ENCODE results near the gene FOXP1. TPM values are rescaled to one million over a fixed set of nuclear protein-coding genes. Genes with fewer than 3 reads are reported as not detected.
"Not testable (repeated sequence)": the region's sequence is repeated elsewhere in the genome, so short reads cannot be mapped to it uniquely, and the experiment has no call there.

Gene FOXP1
- total and polyA plus RNA-seq, 4 donors = 15.2 to 263 (median 110) TPM

DNA sequence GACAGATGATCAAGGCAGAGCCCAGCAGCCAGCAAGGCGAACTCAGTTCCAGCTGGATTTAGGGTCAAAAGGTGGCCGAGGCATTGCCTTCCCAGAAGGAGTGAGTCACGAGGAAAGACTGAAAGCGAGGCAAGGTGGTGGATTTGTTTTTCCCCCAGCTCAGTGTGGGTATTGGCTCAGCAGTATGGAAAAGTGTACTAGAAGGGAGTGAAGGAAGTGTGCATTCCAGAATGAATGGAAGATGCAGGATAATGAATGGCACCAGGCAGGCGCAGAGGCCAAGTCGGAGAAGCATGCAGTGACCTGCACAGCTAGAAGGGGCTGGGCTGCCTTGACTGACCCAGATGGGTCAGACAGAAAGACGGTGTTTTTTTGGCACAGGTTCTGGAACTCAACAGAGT, 46.3 kb downstream of the FOXP1 start:
- ATAC-seq (ENCODE audit: low FRiP score) (peak; percentile 87), DNase-seq (peak; percentile 87 to 90)
- no peak overlapping the region for H3K4me3 ChIP-seq (ENCODE audit: low read length in 2 of 2)
- WGBS, 2 donors = 2 to 9% methylated on average over 7 of the region's 7 CpGs
- H3K4me1 ChIP-seq (ENCODE audit: control insufficient read depth in 1 of 2, insufficient read depth in 2 of 2, low read length in 2 of 2) = peaks cover 7 to 14% of the 10 kb centered on the region in 2 donors
- H3K27me3 ChIP-seq (ENCODE audit: control insufficient read depth in 1 of 2, insufficient read depth in 2 of 2, low read length in 1 of 2) = no peaks in the 10 kb centered on the region
- no peaks in the 10 kb centered on the region for H3K9me3 ChIP-seq (ENCODE audit: control insufficient read depth, low read length)
- intact Hi-C loops (cut with DNase I) = loop anchor here (1.0 to 5.0 kb wide), 4 partner anchors 26 to 46 kb away; partner anchors contain the start of gene FOXP1 (in 1 of the 2)
- H3K36me3 ChIP-seq (ENCODE audit: control insufficient read depth in 1 of 2, insufficient read depth in 2 of 2, low read length in 1 of 2) = no peaks in the 10 kb centered on the region
- H3K27ac ChIP-seq (ENCODE audit: low read depth in 1 of 2, low read length in 2 of 2) = peak overlapping the region; percentile 47 to 86

DNA sequence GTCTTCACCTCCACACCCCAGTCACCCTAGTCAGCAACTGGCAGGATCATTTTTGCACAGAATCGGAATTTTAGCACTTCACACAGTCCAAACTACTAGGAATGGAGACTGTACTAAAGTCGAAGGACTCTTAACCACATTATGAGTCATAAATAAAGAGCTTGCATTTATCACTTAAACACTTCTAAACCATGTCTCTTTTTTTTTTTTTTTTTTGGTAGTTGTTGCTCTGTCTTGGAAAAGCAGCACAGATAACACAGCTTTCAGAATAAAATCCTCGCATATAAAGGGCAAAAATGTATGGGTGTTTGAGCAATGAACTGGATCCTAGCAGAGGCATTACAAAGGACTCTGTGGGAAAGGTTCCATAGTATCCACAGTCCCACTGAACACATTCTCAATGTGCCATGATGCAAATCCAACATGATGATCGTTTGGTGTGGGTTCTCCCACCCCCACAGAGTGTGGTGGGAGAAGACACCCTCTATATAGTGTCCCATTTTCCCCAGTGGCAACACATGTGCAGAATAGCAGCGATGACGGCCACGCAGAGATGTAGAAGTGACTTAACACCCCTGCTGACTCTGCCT, 47.1 kb downstream of the FOXP1 start:
- WGBS, 2 donors = 69 to 70% methylated on average over 7 of the region's 7 CpGs
- intact Hi-C loops (cut with DNase I) = loop anchor here (5.0 kb wide), 2 partner anchors 34 to 39 kb away; no protein-coding TSS in a partner anchor
- ATAC-seq (ENCODE audit: low FRiP score) = peak; percentile 3
- H3K27ac ChIP-seq (ENCODE audit: low read depth in 1 of 2, low read length in 2 of 2) = peak overlapping the region; percentile 47 to 86
- no peaks in the 10 kb centered on the region for H3K9me3 ChIP-seq (ENCODE audit: control insufficient read depth, low read length)
- no peak overlapping the region for H3K4me3 ChIP-seq (ENCODE audit: low read length in 2 of 2)
- peaks cover 7 to 11% of the 10 kb centered on the region in 2 donors for H3K4me1 ChIP-seq (ENCODE audit: control insufficient read depth in 1 of 2, insufficient read depth in 2 of 2, low read length in 2 of 2)
- H3K36me3 ChIP-seq (ENCODE audit: control insufficient read depth in 1 of 2, insufficient read depth in 2 of 2, low read length in 1 of 2) = no peaks in the 10 kb centered on the region
- H3K27me3 ChIP-seq (ENCODE audit: control insufficient read depth in 1 of 2, insufficient read depth in 2 of 2, low read length in 1 of 2) = no peaks in the 10 kb centered on the region
- DNase-seq = no peak

DNA sequence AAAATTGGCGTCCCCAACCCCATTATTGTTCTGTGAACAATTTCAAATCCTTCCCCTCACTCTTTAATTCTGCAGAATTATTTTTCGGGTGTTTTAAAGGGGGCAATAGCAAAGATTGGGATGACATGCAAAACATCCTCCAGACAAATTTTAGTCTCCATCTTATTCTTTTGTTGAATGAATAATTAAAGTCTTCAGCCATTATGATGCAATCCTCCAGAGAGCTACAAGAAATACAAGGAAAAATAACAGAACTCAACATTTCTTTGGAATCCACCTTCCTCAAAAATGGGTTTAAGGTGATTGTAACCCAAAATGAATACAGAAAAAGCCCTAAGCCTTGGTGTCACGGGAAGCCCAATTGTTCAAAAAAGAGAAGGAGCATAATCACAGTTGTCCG, 49.9 kb downstream of the FOXP1 start:
- Histone ChIP-seq H3K4me3 (ENCODE audit: low read length in 2 of 2) (no peak overlapping the region), H3K27me3 (ENCODE audit: control insufficient read depth in 1 of 2, insufficient read depth in 2 of 2, low read length in 1 of 2) (no peaks in the 10 kb centered on the region), H3K27ac (ENCODE audit: low read depth in 1 of 2, low read length in 2 of 2) (no peak overlapping the region), H3K9me3 (ENCODE audit: control insufficient read depth, low read length) (no peaks in the 10 kb centered on the region), H3K36me3 (ENCODE audit: control insufficient read depth in 1 of 2, insufficient read depth in 2 of 2, low read length in 1 of 2) (no peaks in the 10 kb centered on the region), H3K4me1 (ENCODE audit: control insufficient read depth in 1 of 2, insufficient read depth in 2 of 2, low read length in 2 of 2) (peaks cover 5 to 8% of the 10 kb centered on the region in 2 donors)
- WGBS, 2 donors = 96 to 99% methylated on average over 4 of the region's 4 CpGs
- DNase-seq = no peak
- intact Hi-C loops (cut with DNase I) = no loop called here
- no peak for ATAC-seq (ENCODE audit: low FRiP score)

DNA sequence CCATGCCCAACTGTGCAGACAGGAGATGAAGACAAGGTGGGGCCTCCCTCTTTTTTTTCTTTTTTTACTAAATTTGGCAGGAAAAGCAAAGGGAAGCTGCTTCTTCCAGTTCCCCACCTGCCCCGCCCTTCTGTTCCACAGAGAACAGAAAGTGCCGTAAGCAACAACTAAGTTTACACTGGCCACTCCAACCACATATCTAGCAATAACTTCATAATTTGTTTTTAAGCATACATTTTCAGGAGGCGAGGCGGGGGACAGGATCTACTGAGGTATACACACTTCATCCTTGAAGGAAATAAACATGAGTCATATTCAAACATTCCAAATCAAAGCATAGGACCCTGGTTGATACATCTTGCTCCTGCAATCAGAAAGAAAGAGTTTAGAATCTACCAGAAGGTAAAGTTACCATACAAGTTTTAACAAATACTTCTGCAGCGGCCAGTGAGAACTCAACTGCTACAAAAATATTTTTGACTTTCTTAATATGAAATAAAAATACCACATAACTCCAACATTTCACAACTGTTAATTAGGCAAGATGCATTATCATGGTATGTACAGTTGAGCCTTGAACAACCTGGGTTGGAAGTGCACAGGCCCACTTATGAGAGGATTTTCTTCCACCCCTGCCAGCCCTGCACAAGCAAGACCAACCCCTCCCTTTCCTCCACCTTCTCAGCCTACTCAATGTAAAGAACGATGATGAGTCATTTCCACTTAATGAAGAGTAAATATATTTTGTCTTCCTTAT, 50.7 kb downstream of the FOXP1 start:
- no peak for ATAC-seq (ENCODE audit: low FRiP score)
- H3K9me3 ChIP-seq (ENCODE audit: control insufficient read depth, low read length) = no peaks in the 10 kb centered on the region
- 85 to 88% methylated on average over 6 of the region's 6 CpGs for WGBS, 2 donors
- peaks cover 5 to 8% of the 10 kb centered on the region in 2 donors for H3K4me1 ChIP-seq (ENCODE audit: control insufficient read depth in 1 of 2, insufficient read depth in 2 of 2, low read length in 2 of 2)
- H3K27ac ChIP-seq (ENCODE audit: low read depth in 1 of 2, low read length in 2 of 2) = no peak overlapping the region
- no peak overlapping the region for H3K4me3 ChIP-seq (ENCODE audit: low read length in 2 of 2)
- intact Hi-C loops (cut with DNase I) = no loop called here
- H3K36me3 ChIP-seq (ENCODE audit: control insufficient read depth in 1 of 2, insufficient read depth in 2 of 2, low read length in 1 of 2) = no peaks in the 10 kb centered on the region
- no peak for DNase-seq
- H3K27me3 ChIP-seq (ENCODE audit: control insufficient read depth in 1 of 2, insufficient read depth in 2 of 2, low read length in 1 of 2) = no peaks in the 10 kb centered on the region

DNA sequence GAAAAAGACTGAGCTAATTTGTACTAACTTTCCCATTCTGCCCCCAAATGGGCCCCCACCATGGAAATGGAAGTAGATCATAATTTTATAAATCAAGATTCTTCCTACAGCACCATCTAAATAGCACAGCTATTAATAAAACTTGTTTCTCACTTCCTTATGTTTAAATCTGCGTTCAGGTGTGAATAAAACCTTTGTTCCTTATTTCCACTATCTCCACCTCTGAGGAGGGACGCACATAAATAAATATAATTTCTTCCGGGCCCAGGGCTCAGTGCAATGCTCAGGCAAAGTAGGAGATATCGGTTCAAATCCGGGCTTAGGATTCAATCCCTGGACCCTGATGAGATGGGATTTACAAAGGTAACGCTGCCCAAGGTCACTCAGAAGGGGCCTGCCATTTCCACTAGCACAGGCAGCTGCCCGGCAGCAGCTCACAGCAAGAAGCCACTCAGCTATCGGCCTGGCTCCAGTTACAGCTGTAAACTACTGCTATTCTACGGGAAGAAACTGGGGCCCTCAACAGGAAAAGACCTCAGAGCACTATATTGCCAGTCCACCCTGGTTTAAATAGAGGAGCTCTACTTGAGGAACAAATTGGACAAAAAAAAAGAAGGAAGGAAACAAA, 52.5 kb downstream of the FOXP1 start:
- 92 to 93% methylated on average over 9 of the region's 9 CpGs for WGBS, 2 donors

DNA sequence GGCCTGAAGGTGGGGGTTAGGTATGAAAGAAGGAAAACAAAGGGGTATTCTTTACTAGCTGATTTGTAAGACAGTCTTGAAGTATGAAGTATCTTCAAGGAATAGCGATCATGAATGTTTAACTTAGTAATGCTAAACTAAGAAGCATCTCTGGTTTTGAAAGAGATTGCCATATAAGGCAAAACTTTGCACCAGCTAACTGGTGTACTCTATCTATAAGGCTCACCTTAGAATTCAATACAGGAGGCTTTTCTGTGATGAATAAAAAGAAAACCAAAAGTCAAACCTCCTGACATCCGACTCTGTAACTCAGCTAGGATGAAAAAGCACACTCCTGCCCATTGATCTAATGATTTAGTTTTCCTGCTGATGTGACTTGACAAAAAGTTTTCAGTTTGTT, 54.7 kb downstream of the FOXP1 start:
- no peak for ATAC-seq (ENCODE audit: low FRiP score)
- H3K9me3 ChIP-seq (ENCODE audit: control insufficient read depth, low read length) = no peaks in the 10 kb centered on the region
- WGBS, 2 donors = 64 to 68% methylated on average over 2 of the region's 2 CpGs
- H3K4me3 ChIP-seq (ENCODE audit: low read length in 2 of 2) = no peak overlapping the region
- H3K36me3 ChIP-seq (ENCODE audit: control insufficient read depth in 1 of 2, insufficient read depth in 2 of 2, low read length in 1 of 2) = no peaks in the 10 kb centered on the region
- intact Hi-C loops (cut with DNase I) = no loop called here
- no peak for DNase-seq
- no peak overlapping the region for H3K27ac ChIP-seq (ENCODE audit: low read depth in 1 of 2, low read length in 2 of 2)
- H3K27me3 ChIP-seq (ENCODE audit: control insufficient read depth in 1 of 2, insufficient read depth in 2 of 2, low read length in 1 of 2) = no peaks in the 10 kb centered on the region
- no peaks in the 10 kb centered on the region for H3K4me1 ChIP-seq (ENCODE audit: control insufficient read depth in 1 of 2, insufficient read depth in 2 of 2, low read length in 2 of 2)

More for the DNA sequence above, 52.5 kb downstream of the FOXP1 start:
- Histone ChIP-seq H3K27me3 (ENCODE audit: control insufficient read depth in 1 of 2, insufficient read depth in 2 of 2, low read length in 1 of 2) (no peaks in the 10 kb centered on the region), H3K27ac (ENCODE audit: low read depth in 1 of 2, low read length in 2 of 2) (no peak overlapping the region), H3K36me3 (ENCODE audit: control insufficient read depth in 1 of 2, insufficient read depth in 2 of 2, low read length in 1 of 2) (no peaks in the 10 kb centered on the region), H3K4me1 (ENCODE audit: control insufficient read depth in 1 of 2, insufficient read depth in 2 of 2, low read length in 2 of 2) (no peaks in the 10 kb centered on the region), H3K9me3 (ENCODE audit: control insufficient read depth, low read length) (no peaks in the 10 kb centered on the region), H3K4me3 (ENCODE audit: low read length in 2 of 2) (no peak overlapping the region)
- ATAC-seq (ENCODE audit: low FRiP score) (no peak), DNase-seq (no peak)
- intact Hi-C loops (cut with DNase I) = no loop called here

DNA sequence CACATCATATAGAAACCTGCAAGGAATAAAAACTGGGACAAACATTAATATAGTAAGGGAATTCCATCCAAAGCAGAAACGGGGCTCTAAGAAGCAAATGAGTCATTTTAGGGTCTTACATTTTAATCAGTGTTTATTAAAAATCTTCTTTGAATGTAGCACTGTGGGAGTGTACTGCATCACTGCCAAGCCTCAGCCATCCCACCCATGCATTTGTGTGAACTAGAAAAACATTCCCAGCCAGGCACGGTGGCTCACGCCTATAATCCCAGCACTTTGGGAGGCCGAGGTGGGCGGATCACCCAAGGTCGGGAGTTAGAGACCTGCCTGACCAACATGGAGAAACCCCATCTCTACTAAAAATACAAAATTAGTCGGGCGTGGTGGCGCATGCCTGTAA, 57.1 kb downstream of the FOXP1 start:
- WGBS, 2 donors = 81% methylated on average over 9 of the region's 9 CpGs
- DNase-seq; H3K9me3 ChIP-seq (ENCODE audit: control insufficient read depth, low read length); H3K36me3 ChIP-seq (ENCODE audit: control insufficient read depth in 1 of 2, insufficient read depth in 2 of 2, low read length in 1 of 2); H3K27me3 ChIP-seq (ENCODE audit: control insufficient read depth in 1 of 2, insufficient read depth in 2 of 2, low read length in 1 of 2); intact Hi-C loops (cut with DNase I); H3K27ac ChIP-seq (ENCODE audit: low read depth in 1 of 2, low read length in 2 of 2); H3K4me3 ChIP-seq (ENCODE audit: low read length in 2 of 2); ATAC-seq (ENCODE audit: low FRiP score): not testable (repeated sequence)
- peaks cover 5 to 11% of the 10 kb centered on the region in 2 donors for H3K4me1 ChIP-seq (ENCODE audit: control insufficient read depth in 1 of 2, insufficient read depth in 2 of 2, low read length in 2 of 2)

DNA sequence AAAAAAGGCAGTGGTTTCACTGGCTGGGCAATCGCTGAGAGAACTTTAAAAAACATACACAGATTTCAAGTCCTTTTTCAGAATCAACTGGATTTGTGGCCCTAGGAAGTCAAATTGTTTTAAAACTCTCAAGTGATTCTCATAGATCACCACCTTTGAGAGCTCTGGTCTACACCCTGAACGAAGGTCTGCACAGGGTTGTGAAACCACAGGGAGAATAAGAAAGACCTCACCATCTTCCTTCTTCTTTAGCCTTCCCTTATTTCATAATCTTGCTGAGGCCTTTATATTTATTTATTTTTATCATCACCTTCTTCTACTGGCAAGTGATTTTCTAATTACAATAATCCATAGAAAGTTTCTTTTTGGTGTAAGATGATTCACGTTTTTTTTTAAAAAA, 58.1 kb downstream of the FOXP1 start:
- no peak overlapping the region for H3K27ac ChIP-seq (ENCODE audit: low read depth in 1 of 2, low read length in 2 of 2)
- H3K27me3 ChIP-seq (ENCODE audit: control insufficient read depth in 1 of 2, insufficient read depth in 2 of 2, low read length in 1 of 2) = no peaks in the 10 kb centered on the region
- no peak for DNase-seq
- H3K4me3 ChIP-seq (ENCODE audit: low read length in 2 of 2) = no peak overlapping the region
- H3K9me3 ChIP-seq (ENCODE audit: control insufficient read depth, low read length) = no peaks in the 10 kb centered on the region
- peaks cover 5 to 11% of the 10 kb centered on the region in 2 donors for H3K4me1 ChIP-seq (ENCODE audit: control insufficient read depth in 1 of 2, insufficient read depth in 2 of 2, low read length in 2 of 2)
- intact Hi-C loops (cut with DNase I) = no loop called here
- no peaks in the 10 kb centered on the region for H3K36me3 ChIP-seq (ENCODE audit: control insufficient read depth in 1 of 2, insufficient read depth in 2 of 2, low read length in 1 of 2)
- ATAC-seq (ENCODE audit: low FRiP score) = no peak
- WGBS, 2 donors = 89% methylated on average over 3 of the region's 3 CpGs
